Measurements from ENCODE around the gene PTPRN2. TPM values are rescaled to one million over a fixed set of nuclear protein-coding genes. Genes with fewer than 3 reads are reported as not detected.

Gene PTPRN2
- polyA plus RNA-seq, 3 donors, result 6.8 to 7.9 (median 7.2) TPM

GRCh38 chr7:158603773-158604755 lies 16.4 kb upstream of the PTPRN2 start:
- DNase-seq (ENCODE audit: low read depth in 3 of 3, low spot score in 2 of 3), result no peak

DNA sequence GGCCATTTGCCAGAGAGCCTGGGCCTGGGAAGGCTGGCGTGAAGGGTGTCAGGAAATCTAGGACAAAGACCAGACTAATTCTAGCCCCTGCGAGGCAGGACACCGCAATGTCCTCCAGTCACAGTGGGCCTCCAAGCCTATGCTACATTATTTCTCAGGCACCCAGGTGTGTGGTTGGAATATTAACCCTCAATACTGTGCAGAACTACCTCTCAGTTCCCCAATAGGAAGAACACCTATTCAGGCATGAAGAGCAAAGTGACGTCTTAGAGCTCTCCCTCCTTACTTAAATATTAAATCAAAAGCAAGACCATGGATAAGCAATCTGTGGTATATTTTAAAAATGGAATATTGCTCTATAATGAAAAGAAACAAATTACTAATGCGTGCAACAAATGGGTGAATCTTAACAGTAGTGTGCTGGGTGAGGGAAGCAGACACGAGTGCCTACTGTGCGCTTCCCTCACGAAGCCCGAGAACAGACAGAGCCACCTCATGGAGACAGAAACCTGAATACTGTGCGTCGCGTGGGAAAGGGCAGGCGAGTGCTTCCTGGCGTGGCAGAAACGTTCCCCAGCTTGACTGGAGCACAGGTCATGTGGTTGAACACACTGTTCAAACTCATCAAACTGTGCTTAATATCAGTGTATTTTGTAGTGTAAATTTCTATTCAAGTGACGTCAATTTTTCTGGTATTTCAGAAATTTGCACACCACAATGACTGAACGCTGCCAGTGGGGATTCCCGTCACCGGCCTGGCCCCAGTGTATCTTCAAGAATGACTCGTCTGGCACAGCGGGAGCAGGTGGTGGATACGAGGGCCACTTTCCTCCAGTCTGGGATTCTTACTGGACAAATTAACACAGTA lies 15.5 kb upstream of the PTPRN2 start:
- DNase-seq (ENCODE audit: low read depth in 3 of 3, low spot score in 2 of 3), result no peak

DNA sequence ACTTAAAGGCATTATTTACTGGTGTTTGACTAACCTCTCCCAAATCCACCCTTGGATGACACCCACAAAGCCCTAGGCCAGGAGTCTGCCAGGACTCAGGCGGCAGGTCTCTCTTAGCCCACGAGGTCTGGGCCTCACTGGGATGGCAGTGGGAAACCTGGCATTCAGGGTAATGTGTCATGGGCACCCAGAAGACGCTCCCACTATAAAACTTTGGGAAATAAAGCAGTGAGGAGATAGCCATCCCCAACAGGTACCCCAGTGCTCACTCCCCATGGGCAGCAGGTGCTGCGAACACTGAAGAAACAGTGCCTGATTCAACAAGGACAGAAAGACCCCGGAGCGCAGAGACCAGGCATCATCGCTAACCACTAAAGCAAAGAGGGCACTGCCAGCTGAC lies 14.4 kb upstream of the PTPRN2 start:
- DNase-seq (ENCODE audit: low read depth in 3 of 3, low spot score in 2 of 3), result no peak

GRCh38 chr7:158601090-158601489 lies 13.5 kb upstream of the PTPRN2 start:
- DNase-seq (ENCODE audit: low read depth in 3 of 3, low spot score in 2 of 3), result no peak

DNA sequence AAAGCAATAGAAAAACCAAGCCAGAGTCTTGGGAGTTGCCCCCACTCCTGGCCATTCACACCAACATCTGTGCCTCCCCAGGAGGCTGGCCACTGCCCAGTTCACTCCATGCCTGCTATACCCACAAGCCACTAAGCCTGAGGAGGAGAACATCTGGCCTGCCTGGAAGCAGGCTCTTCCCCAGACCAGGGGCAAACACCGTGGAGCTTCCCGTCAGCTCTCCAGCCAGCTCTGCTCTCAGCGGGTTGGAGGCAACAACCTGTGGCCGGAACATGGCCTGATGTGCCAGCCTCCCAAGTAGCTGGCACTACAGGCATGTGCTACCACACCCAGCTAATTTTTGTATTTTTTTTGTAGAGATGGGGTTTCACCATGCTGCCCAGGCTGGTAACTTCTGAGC lies 9.1 kb upstream of the PTPRN2 start:
- no peak for DNase-seq (ENCODE audit: low read depth in 3 of 3, low spot score in 2 of 3)

- no peak for DNase-seq (ENCODE audit: low read depth in 3 of 3, low spot score in 2 of 3)
These were observed 8.7 kb upstream of the PTPRN2 start for GRCh38 chr7:158596309-158596708.

DNA sequence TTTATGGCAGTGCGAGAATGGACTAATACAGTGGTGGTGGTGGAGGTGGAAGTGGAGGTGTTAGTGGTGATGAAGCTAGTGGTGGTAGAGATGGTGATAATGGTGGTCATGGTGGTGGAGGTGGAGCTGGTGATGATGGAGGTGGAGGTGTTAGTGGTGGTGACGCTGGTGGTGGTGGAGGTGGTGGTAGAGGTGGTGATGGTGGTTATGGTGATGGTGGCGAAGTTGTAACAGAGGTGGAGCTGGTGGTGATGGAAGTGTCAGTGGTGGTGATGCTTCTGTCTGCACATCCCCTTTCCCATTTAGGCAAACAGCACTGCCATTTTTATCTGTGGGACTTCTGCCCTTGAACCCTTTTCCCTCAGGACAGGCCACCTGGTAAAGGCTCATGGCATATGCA lies 7.4 kb upstream of the PTPRN2 start:
- no peak for DNase-seq (ENCODE audit: low read depth in 3 of 3, low spot score in 2 of 3)

- DNase-seq (ENCODE audit: low read depth in 3 of 3, low spot score in 2 of 3), result no peak
These were observed 4.9 kb upstream of the PTPRN2 start for GRCh38 chr7:158592541-158592940.

- no peak for DNase-seq (ENCODE audit: low read depth in 3 of 3, low spot score in 2 of 3)
These were observed 4.3 kb upstream of the PTPRN2 start for GRCh38 chr7:158591944-158592343.

GRCh38 chr7:158590181-158590530 lies 2.5 kb upstream of the PTPRN2 start:
- DNase-seq (ENCODE audit: low read depth in 3 of 3, low spot score in 2 of 3), result no peak

DNA sequence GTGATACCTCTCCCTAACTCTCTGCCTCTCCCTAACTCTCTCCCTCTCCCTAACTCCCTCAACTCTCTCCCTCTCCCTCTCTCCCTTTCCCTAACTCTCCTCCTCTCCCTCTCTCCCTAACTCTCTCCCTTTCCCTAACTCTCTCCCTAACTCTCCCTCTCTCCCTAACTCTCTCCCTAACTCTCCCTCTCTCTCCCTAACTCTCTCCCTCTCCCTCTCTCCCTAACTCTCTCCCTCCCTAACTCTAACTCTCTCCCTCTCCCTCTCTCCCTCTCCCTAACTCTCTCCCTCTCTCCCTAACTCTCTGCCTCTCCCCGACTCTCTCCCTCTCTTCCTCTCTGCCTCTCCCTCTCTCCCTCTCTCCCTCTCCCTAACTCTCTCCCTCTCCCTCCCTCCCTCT lies 2.0 kb upstream of the PTPRN2 start:
- DNase-seq (ENCODE audit: low read depth in 3 of 3, low spot score in 2 of 3), result no peak

GRCh38 chr7:158588878-158589442 lies 1.3 kb upstream of the PTPRN2 start:
- no peak for DNase-seq (ENCODE audit: low read depth in 3 of 3, low spot score in 2 of 3)

DNA sequence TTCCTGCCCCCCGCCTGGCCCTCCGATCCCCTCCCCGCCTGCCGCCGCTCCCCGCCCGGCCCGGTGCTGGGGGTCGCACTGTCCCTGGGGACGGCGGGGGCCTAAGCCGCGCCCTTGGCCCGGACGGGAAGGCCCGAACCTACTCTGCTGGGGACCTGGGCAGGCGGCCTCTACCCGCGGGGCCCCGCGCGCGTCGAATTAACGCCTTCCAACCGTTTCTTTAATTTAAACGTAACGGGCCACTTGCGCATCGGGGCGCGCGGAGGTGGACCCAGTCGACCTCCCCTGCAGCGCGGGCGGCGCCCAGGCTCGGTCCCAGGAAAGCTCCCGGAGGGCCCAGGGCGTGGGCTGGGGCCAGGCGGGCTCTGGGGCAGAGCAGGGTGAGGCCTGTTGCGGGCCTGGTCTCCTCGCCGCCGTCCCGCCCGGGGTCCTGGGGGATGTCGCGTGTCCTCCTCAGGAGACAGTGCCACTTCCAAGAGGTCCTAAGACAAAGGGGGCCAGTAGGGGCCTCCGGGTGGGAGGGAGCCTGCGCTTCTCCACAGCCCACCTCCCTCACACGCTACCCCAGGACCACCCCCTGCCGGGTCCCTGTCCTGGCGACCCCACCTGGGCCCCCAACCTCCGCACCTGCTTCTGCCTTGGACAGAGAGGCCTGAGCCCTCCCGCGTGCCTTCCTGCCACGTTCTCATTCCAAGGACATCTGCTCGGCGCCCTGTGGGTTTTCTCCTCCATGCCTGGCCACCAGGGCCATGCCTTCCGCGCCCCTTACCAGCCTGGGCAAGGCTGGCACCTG lies 658 bp upstream of the PTPRN2 start:
- no peak for DNase-seq (ENCODE audit: low read depth in 3 of 3, low spot score in 2 of 3)

- DNase-seq (ENCODE audit: low read depth in 3 of 3, low spot score in 2 of 3), result no peak
These were observed 993 bp downstream of the PTPRN2 start for GRCh38 chr7:158586499-158587161.

GRCh38 chr7:158585721-158586498 lies 1.7 kb downstream of the PTPRN2 start:
- no peak for DNase-seq (ENCODE audit: low read depth in 3 of 3, low spot score in 2 of 3)

GRCh38 chr7:158584407-158584806 lies 3.2 kb downstream of the PTPRN2 start:
- DNase-seq (ENCODE audit: low read depth in 3 of 3, low spot score in 2 of 3), result no peak

DNA sequence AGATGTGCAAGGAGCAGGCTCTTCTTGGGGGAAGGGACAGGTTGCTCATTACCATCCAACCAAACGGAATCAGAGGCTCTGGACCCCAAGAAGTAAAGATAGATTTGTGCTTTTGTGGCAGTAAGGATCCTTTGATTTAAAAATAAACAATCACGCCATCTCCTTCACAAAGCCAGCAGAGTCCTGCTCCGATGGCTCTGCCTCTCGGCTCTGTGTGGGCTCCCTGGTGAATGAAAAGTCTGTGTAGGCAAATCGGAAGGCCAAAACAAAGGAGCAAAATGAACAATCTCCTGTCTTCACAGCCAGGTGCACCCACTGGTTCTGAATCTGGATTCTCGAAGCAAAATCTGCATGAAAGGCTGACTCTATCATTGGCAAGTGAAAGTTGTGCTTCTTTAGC lies 3.8 kb downstream of the PTPRN2 start:
- no peak for DNase-seq (ENCODE audit: low read depth in 3 of 3, low spot score in 2 of 3)

DNA sequence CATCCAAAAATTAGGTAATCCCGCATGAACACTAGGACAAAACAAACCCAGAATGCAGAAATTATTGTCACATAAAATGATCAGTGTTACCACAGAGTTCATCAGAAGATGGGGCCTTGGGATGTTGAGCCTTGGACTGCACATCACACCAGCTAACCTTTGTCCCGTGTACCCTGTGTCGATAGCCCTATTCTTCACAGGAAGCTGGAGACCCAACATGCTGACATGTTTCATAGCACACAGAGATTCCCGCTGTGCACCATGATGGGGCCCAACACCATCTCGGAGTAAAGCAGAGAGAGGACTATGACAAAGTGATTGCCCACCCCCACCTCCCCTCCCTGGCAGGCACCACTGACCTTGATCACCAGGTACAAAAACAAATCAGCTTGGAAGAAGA lies 4.5 kb downstream of the PTPRN2 start:
- DNase-seq (ENCODE audit: low read depth in 3 of 3, low spot score in 2 of 3), result no peak

DNA sequence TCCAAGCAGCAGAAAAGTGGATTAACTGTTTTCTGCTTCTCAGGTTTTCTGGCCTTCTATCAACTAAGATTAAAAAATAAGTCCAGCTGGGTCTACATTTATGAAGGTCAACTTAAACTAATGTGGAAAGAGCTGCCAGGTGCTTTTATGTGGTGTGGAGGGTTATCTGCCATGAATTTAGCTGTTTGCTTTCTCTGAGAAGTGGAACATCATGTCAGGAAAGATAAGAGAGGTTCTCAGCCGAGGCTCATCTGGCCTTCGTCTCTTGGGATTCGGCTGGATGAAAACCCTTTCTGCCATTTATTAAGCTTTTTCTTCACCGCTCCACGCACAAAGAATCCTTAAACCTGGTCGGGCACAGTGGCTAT lies 5.5 kb downstream of the PTPRN2 start:
- no peak for DNase-seq (ENCODE audit: low read depth in 3 of 3, low spot score in 2 of 3)

Data from right renal cortex interstitium (tissue), 3 donors.